WTC11 (cell line): Measurements from ENCODE around the gene SRI.

ENCODE experiments used
- ESRRA ChIP-seq: sonication (generic); formaldehyde crosslinking; IDR thresholded peaks from 2 replicates; pipeline ENCODE4 v1.8.1; 2022; ENCODE audit warnings: mild to moderate bottlenecking, missing genetic modification reagents, borderline replicate concordance
- FOXJ3 ChIP-seq: sonication (generic); formaldehyde crosslinking; IDR thresholded peaks from 2 replicates; pipeline ENCODE4 v1.9.0; 2021; ENCODE audit warnings: missing genetic modification reagents, mild to moderate bottlenecking, borderline replicate concordance
- GABPB1 ChIP-seq: sonication (generic); formaldehyde crosslinking; IDR thresholded peaks from 2 replicates; pipeline ENCODE4 v1.8.1; 2023; ENCODE audit warnings: mild to moderate bottlenecking, missing genetic modification reagents
- KAT7 ChIP-seq: sonication (generic); formaldehyde crosslinking; IDR thresholded peaks from 2 replicates; pipeline ENCODE4 v1.8.1; 2023; ENCODE audit warnings: missing genetic modification reagents, mild to moderate bottlenecking, borderline replicate concordance
- TF ChIP-seq, protein P1 (sequence below): sonication (generic); formaldehyde crosslinking; IDR thresholded peaks from 2 replicates; pipeline ENCODE4 v1.8.1; 2022; ENCODE audit warnings: low read depth, mild to moderate bottlenecking, moderate library complexity, missing genetic modification reagents, borderline replicate concordance
- TF ChIP-seq, protein P2 (sequence below): fragments of 250-450 bp; sonication (Bioruptor Pico); IDR thresholded peaks from 2 replicates; pipeline ENCODE4 v1.9.0; 2021; ENCODE audit warnings: mild to moderate bottlenecking
- TF ChIP-seq, protein P3 (sequence below): fragments of 200-600 bp; IDR thresholded peaks from 2 replicates; pipeline ENCODE4 v1.8.0; 2022; ENCODE audit warnings: antibody characterized with exemption
- TF ChIP-seq, protein P4 (sequence below): sonication (generic); formaldehyde crosslinking; IDR thresholded peaks from 2 replicates; pipeline ENCODE4 v1.8.1; 2023; ENCODE audit warnings: mild to moderate bottlenecking, missing genetic modification reagents, borderline replicate concordance

DNA sequence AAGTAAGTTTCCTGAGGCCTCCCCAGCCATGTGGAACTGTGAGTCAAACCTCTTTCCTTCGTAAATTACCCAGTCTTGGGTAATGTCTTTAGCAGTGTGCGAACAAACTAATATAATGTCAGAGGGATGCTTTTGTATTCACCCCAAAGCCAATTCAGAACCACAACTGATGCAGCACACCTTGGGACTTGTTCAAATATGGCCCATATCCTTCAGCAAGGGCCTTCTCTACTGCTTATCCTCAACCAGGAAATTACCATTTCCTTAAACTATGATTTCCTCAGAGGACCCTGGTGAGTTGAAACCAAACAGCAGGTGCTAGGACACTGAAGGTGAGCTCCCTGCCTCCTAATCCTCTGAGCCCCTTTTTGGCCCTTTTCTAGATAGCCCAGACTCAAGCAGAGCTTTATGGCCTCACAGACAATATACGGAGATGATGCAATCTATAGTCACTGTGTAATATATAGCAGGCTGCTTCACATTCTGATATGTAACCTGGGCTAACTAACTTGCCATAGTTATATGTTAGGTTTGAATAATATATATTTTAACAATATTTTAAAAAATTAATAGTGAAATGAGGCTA, 15.2 kb downstream of the SRI start:
- TF ChIP-seq, protein P1, sequence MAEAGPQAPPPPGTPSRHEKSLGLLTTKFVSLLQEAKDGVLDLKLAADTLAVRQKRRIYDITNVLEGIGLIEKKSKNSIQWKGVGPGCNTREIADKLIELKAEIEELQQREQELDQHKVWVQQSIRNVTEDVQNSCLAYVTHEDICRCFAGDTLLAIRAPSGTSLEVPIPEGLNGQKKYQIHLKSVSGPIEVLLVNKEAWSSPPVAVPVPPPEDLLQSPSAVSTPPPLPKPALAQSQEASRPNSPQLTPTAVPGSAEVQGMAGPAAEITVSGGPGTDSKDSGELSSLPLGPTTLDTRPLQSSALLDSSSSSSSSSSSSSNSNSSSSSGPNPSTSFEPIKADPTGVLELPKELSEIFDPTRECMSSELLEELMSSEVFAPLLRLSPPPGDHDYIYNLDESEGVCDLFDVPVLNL (CRISPR knock-in tag) = no peak
- TF ChIP-seq, protein P2, sequence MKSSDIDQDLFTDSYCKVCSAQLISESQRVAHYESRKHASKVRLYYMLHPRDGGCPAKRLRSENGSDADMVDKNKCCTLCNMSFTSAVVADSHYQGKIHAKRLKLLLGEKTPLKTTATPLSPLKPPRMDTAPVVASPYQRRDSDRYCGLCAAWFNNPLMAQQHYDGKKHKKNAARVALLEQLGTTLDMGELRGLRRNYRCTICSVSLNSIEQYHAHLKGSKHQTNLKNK (CRISPR knock-in tag) = no peak
- TF ChIP-seq, protein P3, sequence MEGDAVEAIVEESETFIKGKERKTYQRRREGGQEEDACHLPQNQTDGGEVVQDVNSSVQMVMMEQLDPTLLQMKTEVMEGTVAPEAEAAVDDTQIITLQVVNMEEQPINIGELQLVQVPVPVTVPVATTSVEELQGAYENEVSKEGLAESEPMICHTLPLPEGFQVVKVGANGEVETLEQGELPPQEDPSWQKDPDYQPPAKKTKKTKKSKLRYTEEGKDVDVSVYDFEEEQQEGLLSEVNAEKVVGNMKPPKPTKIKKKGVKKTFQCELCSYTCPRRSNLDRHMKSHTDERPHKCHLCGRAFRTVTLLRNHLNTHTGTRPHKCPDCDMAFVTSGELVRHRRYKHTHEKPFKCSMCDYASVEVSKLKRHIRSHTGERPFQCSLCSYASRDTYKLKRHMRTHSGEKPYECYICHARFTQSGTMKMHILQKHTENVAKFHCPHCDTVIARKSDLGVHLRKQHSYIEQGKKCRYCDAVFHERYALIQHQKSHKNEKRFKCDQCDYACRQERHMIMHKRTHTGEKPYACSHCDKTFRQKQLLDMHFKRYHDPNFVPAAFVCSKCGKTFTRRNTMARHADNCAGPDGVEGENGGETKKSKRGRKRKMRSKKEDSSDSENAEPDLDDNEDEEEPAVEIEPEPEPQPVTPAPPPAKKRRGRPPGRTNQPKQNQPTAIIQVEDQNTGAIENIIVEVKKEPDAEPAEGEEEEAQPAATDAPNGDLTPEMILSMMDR = no peak
- TF ChIP-seq, protein P4, sequence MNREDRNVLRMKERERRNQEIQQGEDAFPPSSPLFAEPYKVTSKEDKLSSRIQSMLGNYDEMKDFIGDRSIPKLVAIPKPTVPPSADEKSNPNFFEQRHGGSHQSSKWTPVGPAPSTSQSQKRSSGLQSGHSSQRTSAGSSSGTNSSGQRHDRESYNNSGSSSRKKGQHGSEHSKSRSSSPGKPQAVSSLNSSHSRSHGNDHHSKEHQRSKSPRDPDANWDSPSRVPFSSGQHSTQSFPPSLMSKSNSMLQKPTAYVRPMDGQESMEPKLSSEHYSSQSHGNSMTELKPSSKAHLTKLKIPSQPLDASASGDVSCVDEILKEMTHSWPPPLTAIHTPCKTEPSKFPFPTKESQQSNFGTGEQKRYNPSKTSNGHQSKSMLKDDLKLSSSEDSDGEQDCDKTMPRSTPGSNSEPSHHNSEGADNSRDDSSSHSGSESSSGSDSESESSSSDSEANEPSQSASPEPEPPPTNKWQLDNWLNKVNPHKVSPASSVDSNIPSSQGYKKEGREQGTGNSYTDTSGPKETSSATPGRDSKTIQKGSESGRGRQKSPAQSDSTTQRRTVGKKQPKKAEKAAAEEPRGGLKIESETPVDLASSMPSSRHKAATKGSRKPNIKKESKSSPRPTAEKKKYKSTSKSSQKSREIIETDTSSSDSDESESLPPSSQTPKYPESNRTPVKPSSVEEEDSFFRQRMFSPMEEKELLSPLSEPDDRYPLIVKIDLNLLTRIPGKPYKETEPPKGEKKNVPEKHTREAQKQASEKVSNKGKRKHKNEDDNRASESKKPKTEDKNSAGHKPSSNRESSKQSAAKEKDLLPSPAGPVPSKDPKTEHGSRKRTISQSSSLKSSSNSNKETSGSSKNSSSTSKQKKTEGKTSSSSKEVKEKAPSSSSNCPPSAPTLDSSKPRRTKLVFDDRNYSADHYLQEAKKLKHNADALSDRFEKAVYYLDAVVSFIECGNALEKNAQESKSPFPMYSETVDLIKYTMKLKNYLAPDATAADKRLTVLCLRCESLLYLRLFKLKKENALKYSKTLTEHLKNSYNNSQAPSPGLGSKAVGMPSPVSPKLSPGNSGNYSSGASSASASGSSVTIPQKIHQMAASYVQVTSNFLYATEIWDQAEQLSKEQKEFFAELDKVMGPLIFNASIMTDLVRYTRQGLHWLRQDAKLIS (CRISPR knock-in tag) = no peak
- TF ChIP-seq ESRRA (CRISPR knock-in tag) (no peak), FOXJ3 (CRISPR knock-in tag) (no peak), GABPB1 (no peak), KAT7 (CRISPR knock-in tag) (no peak)
